ENCODE results near the gene WLS.
"Not testable (repeated sequence)": the region's sequence is repeated elsewhere in the genome, so short reads cannot be mapped to it uniquely, and the experiment has no call there.

The WLS gene

GRCh38 chr1:68232289-68233148 is at the start of gene WLS:
WLS (minus strand) TSS chr1:68232523; CDS start chr1:68232299, 224 bp downstream.
- H3K27ac ChIP-seq (ENCODE audit: low read length), result peak within 1 kb of the TSS; percentile 96
- H3K27me3 ChIP-seq (ENCODE audit: low read depth, low read length), result no peaks in the 10 kb centered on the region

GRCh38 chr1:68280286-68280685 is 48.0 kb upstream of the WLS start:
- Histone ChIP-seq H3K27ac (ENCODE audit: low read length) (no peak overlapping the region), H3K9me3 (ENCODE audit: control insufficient read depth in 1 of 2, low read length in 2 of 2) (no peaks in the 10 kb centered on the region), H3K36me3 (ENCODE audit: control insufficient read depth in 1 of 2, insufficient read depth in 2 of 2, low read length in 2 of 2) (no peaks in the 10 kb centered on the region), H3K4me1 (ENCODE audit: control insufficient read depth in 1 of 2, insufficient read depth in 2 of 2, low read length in 2 of 2) (no peaks in the 10 kb centered on the region), H3K4me3 (ENCODE audit: low read depth in 1 of 2, low read length in 2 of 2) (no peak overlapping the region), H3K27me3 (ENCODE audit: low read depth, low read length) (no peaks in the 10 kb centered on the region)

More at GRCh38 chr1:68232289-68233148, at the start of gene WLS:
- Histone ChIP-seq H3K36me3 (ENCODE audit: control insufficient read depth in 1 of 2, insufficient read depth in 2 of 2, low read length in 2 of 2) (no peaks in the 10 kb centered on the region), H3K4me3 (ENCODE audit: low read depth in 1 of 2, low read length in 2 of 2) (peak within 1 kb of the TSS; percentile 82 to 97), H3K9me3 (ENCODE audit: control insufficient read depth in 1 of 2, low read length in 2 of 2) (no peaks in the 10 kb centered on the region), H3K4me1 (ENCODE audit: control insufficient read depth in 1 of 2, insufficient read depth in 2 of 2, low read length in 2 of 2) (peaks cover 4 to 17% of the 10 kb centered on the region in 2 donors)

- H3K27me3 ChIP-seq (ENCODE audit: low read depth, low read length), result no peaks in the 10 kb centered on the region
- H3K36me3 ChIP-seq (ENCODE audit: control insufficient read depth in 1 of 2, insufficient read depth in 2 of 2, low read length in 2 of 2), result no peaks in the 10 kb centered on the region
- no peak overlapping the region for H3K4me3 ChIP-seq (ENCODE audit: low read depth in 1 of 2, low read length in 2 of 2)
- H3K9me3 ChIP-seq (ENCODE audit: control insufficient read depth in 1 of 2, low read length in 2 of 2), result no peaks in the 10 kb centered on the region
- no peak overlapping the region for H3K27ac ChIP-seq (ENCODE audit: low read length)
- H3K4me1 ChIP-seq (ENCODE audit: control insufficient read depth in 1 of 2, insufficient read depth in 2 of 2, low read length in 2 of 2), result no peaks in the 10 kb centered on the region
Measured at GRCh38 chr1:68279846-68280245, 47.5 kb upstream of the WLS start.

GRCh38 chr1:68278221-68278620 is 45.9 kb upstream of the WLS start:
- H3K4me3 ChIP-seq (ENCODE audit: low read depth in 1 of 2, low read length in 2 of 2), result no peak overlapping the region
- H3K27me3 ChIP-seq (ENCODE audit: low read depth, low read length), result no peaks in the 10 kb centered on the region
- H3K36me3 ChIP-seq (ENCODE audit: control insufficient read depth in 1 of 2, insufficient read depth in 2 of 2, low read length in 2 of 2), result no peaks in the 10 kb centered on the region
- H3K4me1 ChIP-seq (ENCODE audit: control insufficient read depth in 1 of 2, insufficient read depth in 2 of 2, low read length in 2 of 2), result no peaks in the 10 kb centered on the region
- H3K27ac ChIP-seq (ENCODE audit: low read length), result no peak overlapping the region
- no peaks in the 10 kb centered on the region for H3K9me3 ChIP-seq (ENCODE audit: control insufficient read depth in 1 of 2, low read length in 2 of 2)

GRCh38 chr1:68276448-68276847 is 44.1 kb upstream of the WLS start:
- H3K36me3 ChIP-seq (ENCODE audit: control insufficient read depth in 1 of 2, insufficient read depth in 2 of 2, low read length in 2 of 2), result no peaks in the 10 kb centered on the region
- no peaks in the 10 kb centered on the region for H3K27me3 ChIP-seq (ENCODE audit: low read depth, low read length)
- H3K4me3 ChIP-seq (ENCODE audit: low read depth in 1 of 2, low read length in 2 of 2), result no peak overlapping the region
- H3K27ac ChIP-seq (ENCODE audit: low read length), result no peak overlapping the region
- no peaks in the 10 kb centered on the region for H3K4me1 ChIP-seq (ENCODE audit: control insufficient read depth in 1 of 2, insufficient read depth in 2 of 2, low read length in 2 of 2)
- H3K9me3 ChIP-seq (ENCODE audit: control insufficient read depth in 1 of 2, low read length in 2 of 2), result no peaks in the 10 kb centered on the region

GRCh38 chr1:68273530-68273929 is 41.2 kb upstream of the WLS start:
- H3K4me1 ChIP-seq (ENCODE audit: control insufficient read depth in 1 of 2, insufficient read depth in 2 of 2, low read length in 2 of 2), result no peaks in the 10 kb centered on the region
- H3K27me3 ChIP-seq (ENCODE audit: low read depth, low read length), result no peaks in the 10 kb centered on the region
- no peaks in the 10 kb centered on the region for H3K36me3 ChIP-seq (ENCODE audit: control insufficient read depth in 1 of 2, insufficient read depth in 2 of 2, low read length in 2 of 2)
- H3K9me3 ChIP-seq (ENCODE audit: control insufficient read depth in 1 of 2, low read length in 2 of 2), result no peaks in the 10 kb centered on the region
- H3K27ac ChIP-seq (ENCODE audit: low read length), result no peak overlapping the region
- no peak overlapping the region for H3K4me3 ChIP-seq (ENCODE audit: low read depth in 1 of 2, low read length in 2 of 2)

- no peaks in the 10 kb centered on the region for H3K9me3 ChIP-seq (ENCODE audit: control insufficient read depth in 1 of 2, low read length in 2 of 2)
- no peak overlapping the region for H3K27ac ChIP-seq (ENCODE audit: low read length)
- H3K36me3 ChIP-seq (ENCODE audit: control insufficient read depth in 1 of 2, insufficient read depth in 2 of 2, low read length in 2 of 2), result no peaks in the 10 kb centered on the region
- H3K4me3 ChIP-seq (ENCODE audit: low read depth in 1 of 2, low read length in 2 of 2), result no peak overlapping the region
- no peaks in the 10 kb centered on the region for H3K4me1 ChIP-seq (ENCODE audit: control insufficient read depth in 1 of 2, insufficient read depth in 2 of 2, low read length in 2 of 2)
- no peaks in the 10 kb centered on the region for H3K27me3 ChIP-seq (ENCODE audit: low read depth, low read length)
Measured at GRCh38 chr1:68271596-68271995, 39.3 kb upstream of the WLS start.

- H3K27ac ChIP-seq (ENCODE audit: low read length), result no peak overlapping the region
- H3K4me3 ChIP-seq (ENCODE audit: low read depth in 1 of 2, low read length in 2 of 2), result no peak overlapping the region
- no peaks in the 10 kb centered on the region for H3K9me3 ChIP-seq (ENCODE audit: control insufficient read depth in 1 of 2, low read length in 2 of 2)
- H3K4me1 ChIP-seq (ENCODE audit: control insufficient read depth in 1 of 2, insufficient read depth in 2 of 2, low read length in 2 of 2), result no peaks in the 10 kb centered on the region
- no peaks in the 10 kb centered on the region for H3K36me3 ChIP-seq (ENCODE audit: control insufficient read depth in 1 of 2, insufficient read depth in 2 of 2, low read length in 2 of 2)
- H3K27me3 ChIP-seq (ENCODE audit: low read depth, low read length), result no peaks in the 10 kb centered on the region
Measured at GRCh38 chr1:68270951-68271350, 38.6 kb upstream of the WLS start.

GRCh38 chr1:68269637-68270430 is 37.5 kb upstream of the WLS start:
- Histone ChIP-seq H3K4me3 (ENCODE audit: low read depth in 1 of 2, low read length in 2 of 2) (no peak overlapping the region), H3K9me3 (ENCODE audit: control insufficient read depth in 1 of 2, low read length in 2 of 2) (no peaks in the 10 kb centered on the region), H3K4me1 (ENCODE audit: control insufficient read depth in 1 of 2, insufficient read depth in 2 of 2, low read length in 2 of 2) (no peaks in the 10 kb centered on the region), H3K27me3 (ENCODE audit: low read depth, low read length) (no peaks in the 10 kb centered on the region), H3K27ac (ENCODE audit: low read length) (no peak overlapping the region), H3K36me3 (ENCODE audit: control insufficient read depth in 1 of 2, insufficient read depth in 2 of 2, low read length in 2 of 2) (no peaks in the 10 kb centered on the region)

GRCh38 chr1:68268896-68269483 is 36.7 kb upstream of the WLS start:
- no peaks in the 10 kb centered on the region for H3K27me3 ChIP-seq (ENCODE audit: low read depth, low read length)
- no peaks in the 10 kb centered on the region for H3K36me3 ChIP-seq (ENCODE audit: control insufficient read depth in 1 of 2, insufficient read depth in 2 of 2, low read length in 2 of 2)
- H3K27ac ChIP-seq (ENCODE audit: low read length), result no peak overlapping the region
- no peaks in the 10 kb centered on the region for H3K9me3 ChIP-seq (ENCODE audit: control insufficient read depth in 1 of 2, low read length in 2 of 2)
- no peak overlapping the region for H3K4me3 ChIP-seq (ENCODE audit: low read depth in 1 of 2, low read length in 2 of 2)
- no peaks in the 10 kb centered on the region for H3K4me1 ChIP-seq (ENCODE audit: control insufficient read depth in 1 of 2, insufficient read depth in 2 of 2, low read length in 2 of 2)

GRCh38 chr1:68256824-68257223 is 24.5 kb upstream of the WLS start:
- not testable (repeated sequence) for H3K27me3 ChIP-seq (ENCODE audit: low read depth, low read length); H3K27ac ChIP-seq (ENCODE audit: low read length); H3K4me3 ChIP-seq (ENCODE audit: low read depth in 1 of 2, low read length in 2 of 2); H3K9me3 ChIP-seq (ENCODE audit: control insufficient read depth in 1 of 2, low read length in 2 of 2); H3K4me1 ChIP-seq (ENCODE audit: control insufficient read depth in 1 of 2, insufficient read depth in 2 of 2, low read length in 2 of 2); H3K36me3 ChIP-seq (ENCODE audit: control insufficient read depth in 1 of 2, insufficient read depth in 2 of 2, low read length in 2 of 2)

All from muscle layer of duodenum (tissue), 2 donors.